H1 (cell line): ENCODE data around the gene TGFBRAP1. TPM values are rescaled to one million over a fixed set of nuclear protein-coding genes. Genes with fewer than 3 reads are reported as not detected.

Source experiments
- CTCF ChIA-PET: fragments of 300-600 bp; sonication (Branson Sonifier 250); formaldehyde crosslinking; loops from one replicate; lab custom pipeline; 2021; ENCODE audit not compliant: partially characterized antibody; lab: Charles Lee
- POLR2A ChIA-PET: fragments of 300-600 bp; sonication (Branson Sonifier 250); formaldehyde crosslinking; loops from one replicate; lab custom pipeline; 2021; ENCODE audit warnings: inconsistent platforms; ENCODE audit not compliant: partially characterized antibody; lab: Charles Lee
- DNase-seq, 2 experiments: peaks; one replicate each; pipeline versions ENCODE4 v3.0.0 to v3.0.0-alpha.2; 2010 to 2022; ENCODE audit warnings: low spot score in 2 of 2, low read depth in 1 of 2, mixed read lengths in 1 of 2
- FAIRE-seq: peaks from 2 replicates; lab custom pipeline; 2011; peaks lifted over from hg19 to GRCh38; lab: Jason Lieb, UNC
- H2AFZ ChIP-seq: 2 replicates; pipeline ENCODE4 v1.8.1; 2012; ENCODE audit warnings: low read length, inconsistent platforms
- H2AK5ac ChIP-seq: 2 replicates; pipeline ENCODE4 v1.6.1; 2013; ENCODE audit warnings: low read depth, low read length
- H2BK120ac ChIP-seq: replicated peaks from 2 replicates; pipeline ENCODE3; 2013; ENCODE audit warnings: low read depth, low read length, inconsistent platforms
- H2BK12ac ChIP-seq: 2 replicates; pipeline ENCODE4 v1.6.1; 2013; ENCODE audit warnings: low read depth, low read length
- H2BK15ac ChIP-seq: 2 replicates; pipeline ENCODE4 v1.6.1; 2013; ENCODE audit warnings: low read length
- H2BK20ac ChIP-seq: 2 replicates; pipeline ENCODE4 v1.6.1; 2013; ENCODE audit warnings: low read length
- H2BK5ac ChIP-seq: 2 replicates; pipeline ENCODE4 v1.6.1; 2013; ENCODE audit warnings: low read depth, low read length
- H3K14ac ChIP-seq: 2 replicates; pipeline ENCODE4 v1.6.1; 2013; ENCODE audit warnings: inconsistent platforms; ENCODE audit not compliant: insufficient read length
- H3K18ac ChIP-seq: 2 replicates; pipeline ENCODE4 v1.6.1; 2013; ENCODE audit warnings: low read length; ENCODE audit errors: extremely low read depth
- H3K23ac ChIP-seq: 2 replicates; pipeline ENCODE4 v1.6.1; 2013; ENCODE audit warnings: inconsistent platforms; ENCODE audit not compliant: insufficient read length
- H3K23me2 ChIP-seq: 2 replicates; pipeline ENCODE4 v1.6.1; 2013; ENCODE audit warnings: low read depth, low read length
- H3K27ac ChIP-seq: 2 replicates; pipeline ENCODE4 v1.6.1; 2011; ENCODE audit warnings: low read depth, low read length, inconsistent platforms
- H3K27me3 ChIP-seq, 4 experiments: replicated peaks in 1 of 4; 1 replicate in 1 of 4; 2 replicates in 3 of 4; pipeline versions ENCODE4 v1.6.1 to v1.8.1; 2011 to 2013; ENCODE audit warnings: low read length in 3 of 4, mild to moderate bottlenecking in 3 of 4, inconsistent platforms in 2 of 4, mixed read lengths in 2 of 4, moderate library complexity in 1 of 4; ENCODE audit not compliant: control insufficient read depth in 3 of 4, insufficient read depth in 3 of 4; ENCODE audit errors: extremely low read depth in 1 of 4
- H3K36me3 ChIP-seq, 4 experiments: 2 replicates each; pipeline versions ENCODE4 v1.6.1 to v1.8.1; 2011 to 2013; ENCODE audit warnings: mild to moderate bottlenecking in 4 of 4, low read length in 3 of 4, moderate library complexity in 2 of 4, control low read depth in 1 of 4, inconsistent platforms in 1 of 4; ENCODE audit not compliant: insufficient read depth in 4 of 4, control insufficient read depth in 2 of 4
- H3K4ac ChIP-seq: replicated peaks from 2 replicates; pipeline ENCODE3; 2013; ENCODE audit warnings: low read length, low read depth, mixed read lengths, inconsistent platforms; ENCODE audit not compliant: insufficient read length
- H3K4me1 ChIP-seq, 4 experiments: replicated peaks in 1 of 4; 1 replicate in 1 of 4; 2 replicates in 3 of 4; pipeline versions ENCODE4 v1.6.1 to v1.8.1; 2011 to 2013; ENCODE audit warnings: low read length in 3 of 4, inconsistent platforms in 2 of 4, mixed read lengths in 1 of 4; ENCODE audit not compliant: insufficient read depth in 4 of 4, control insufficient read depth in 3 of 4
- H3K4me2 ChIP-seq, 2 experiments: 2 replicates each; pipeline versions ENCODE4 v1.6.1 to v1.8.1; 2011 to 2013; ENCODE audit warnings: low read depth in 2 of 2, low read length in 2 of 2, control low read depth in 1 of 2, inconsistent platforms in 1 of 2, mild to moderate bottlenecking in 1 of 2; ENCODE audit not compliant: insufficient read depth in 1 of 2
- H3K4me3 ChIP-seq, 4 experiments: fragments of 200-600, 300-600 bp in 1 of 4; sonication (generic), shearing (Covaris generic), sonication (Bioruptor Twin) in 1 of 4; 2 replicates each; pipeline versions ENCODE4 v1.5.1 to v1.8.1; 2011 to 2016; ENCODE audit warnings: low read length in 4 of 4, low read depth in 3 of 4, control low read depth in 2 of 4, inconsistent platforms in 2 of 4, mild to moderate bottlenecking in 2 of 4, mixed read lengths in 1 of 4, moderate library complexity in 1 of 4; ENCODE audit not compliant: insufficient read depth in 2 of 4; ENCODE audit errors: extremely low read depth in 1 of 4
- H3K56ac ChIP-seq: replicated peaks from 2 replicates; pipeline ENCODE3; 2013; ENCODE audit warnings: low read depth, mild to moderate bottlenecking, mixed read lengths, low read length, inconsistent platforms; ENCODE audit not compliant: insufficient read length
- H3K79me1 ChIP-seq: 2 replicates; pipeline ENCODE4 v1.6.1; 2013; ENCODE audit warnings: low read depth, low read length, control low read depth
- H3K79me2 ChIP-seq, 2 experiments: 2 replicates each; pipeline versions ENCODE4 v1.6.1 to v1.8.1; 2012 to 2013; ENCODE audit warnings: low read length in 2 of 2, mild to moderate bottlenecking in 2 of 2, inconsistent platforms in 1 of 2; ENCODE audit not compliant: insufficient read depth in 2 of 2, control insufficient read depth in 1 of 2
- H3K9ac ChIP-seq, 4 experiments: replicated peaks in 1 of 4; 1 replicate in 1 of 4; 2 replicates in 3 of 4; pipeline versions ENCODE4 v1.6.1 to v1.8.1; 2011 to 2013; ENCODE audit warnings: low read depth in 3 of 4, low read length in 3 of 4, control low read depth in 2 of 4, mild to moderate bottlenecking in 2 of 4, moderate library complexity in 2 of 4, inconsistent platforms in 1 of 4; ENCODE audit errors: extremely low read depth in 1 of 4
- H3K9me3 ChIP-seq, 2 experiments: 2 replicates each; pipeline versions ENCODE4 v1.6.1 to v1.8.1; 2012 to 2013; ENCODE audit warnings: mild to moderate bottlenecking in 2 of 2, moderate library complexity in 2 of 2, control low read depth in 1 of 2, inconsistent platforms in 1 of 2, low read depth in 1 of 2, low read length in 1 of 2, mixed read lengths in 1 of 2; ENCODE audit not compliant: insufficient read depth in 2 of 2
- H4K20me1 ChIP-seq, 2 experiments: replicated peaks in 1 of 2; 2 replicates each; pipeline versions ENCODE3 to v1.8.1; 2011 to 2013; ENCODE audit warnings: inconsistent platforms in 2 of 2, low read length in 2 of 2, mild to moderate bottlenecking in 1 of 2; ENCODE audit not compliant: insufficient read depth in 2 of 2, control insufficient read depth in 1 of 2
- H4K5ac ChIP-seq: 2 replicates; pipeline ENCODE4 v1.6.1; 2013; ENCODE audit warnings: low read length, low read depth, mixed read lengths, inconsistent platforms; ENCODE audit not compliant: insufficient read length
- H4K8ac ChIP-seq: 2 replicates; pipeline ENCODE4 v1.8.0; 2013; ENCODE audit warnings: mild to moderate bottlenecking, moderate library complexity, low read length, inconsistent platforms; ENCODE audit not compliant: insufficient read depth; ENCODE audit errors: extremely low read depth
- H4K91ac ChIP-seq: replicated peaks from 2 replicates; pipeline ENCODE3; 2013; ENCODE audit warnings: low read length, mixed read lengths, inconsistent platforms; ENCODE audit not compliant: insufficient read length
- CHD2 ChIP-seq: IDR thresholded peaks from 2 replicates; pipeline ENCODE4 v1.6.1; 2012; ENCODE audit warnings: low read length, improper control_type of control experiment
- CREB1 ChIP-seq: IDR thresholded peaks from 2 replicates; pipeline ENCODE4 v1.6.1; 2012; ENCODE audit warnings: inconsistent platforms
- CTCF ChIP-seq, 3 experiments: IDR thresholded peaks; 1 replicate in 2 of 3; 2 replicates in 1 of 3; pipeline versions ENCODE4 v1.5.1 to v1.6.1; 2011; ENCODE audit warnings: low read length in 3 of 3, mild to moderate bottlenecking in 3 of 3, inconsistent platforms in 2 of 3, low read depth in 1 of 3, moderate library complexity in 1 of 3; ENCODE audit not compliant: insufficient read depth in 1 of 3; ENCODE audit errors: control extremely low read depth in 1 of 3
- JUND ChIP-seq: IDR thresholded peaks from 2 replicates; pipeline ENCODE4 v1.6.1; 2011; ENCODE audit warnings: mild to moderate bottlenecking, improper control_type of control experiment, low read length
- NRF1 ChIP-seq: IDR thresholded peaks from 2 replicates; pipeline ENCODE4 v1.6.1; 2011; ENCODE audit warnings: mild to moderate bottlenecking, low read depth, low read length, improper control_type of control experiment
- POLR2AphosphoS5 ChIP-seq: IDR thresholded peaks from 2 replicates; pipeline ENCODE4 v1.6.1; 2011; ENCODE audit warnings: low read depth, low read length
- RNF2 ChIP-seq: fragments of 200-900, 300-1000 bp; sonication (generic); IDR thresholded peaks from 2 replicates; pipeline ENCODE4 v1.7.1; 2016; ENCODE audit warnings: borderline replicate concordance, low read depth, mild to moderate bottlenecking, antibody characterized with exemption, low read length; ENCODE audit not compliant: poor library complexity, severe bottlenecking; ENCODE audit errors: missing control alignments
- SP4 ChIP-seq: IDR thresholded peaks from 2 replicates; pipeline ENCODE4 v1.6.1; 2012; ENCODE audit warnings: low read length, inconsistent platforms
- SRF ChIP-seq: IDR thresholded peaks from 2 replicates; pipeline ENCODE4 v1.6.1; 2011; ENCODE audit warnings: mild to moderate bottlenecking, low read depth, low read length, moderate library complexity
- WGBS, 2 experiments: shearing (Covaris generic) in 1 of 2; methylation state at CpG; one replicate each; pipeline versions ENCODE4 v1.1.6 to v1.1.7; 2013 to 2015; ENCODE audit warnings: low lambda C conversion rate in 2 of 2, mixed read lengths in 2 of 2, inconsistent platforms in 1 of 2, low coverage in 1 of 2, missing lambda C conversion rate in 1 of 2; ENCODE audit not compliant: insufficient replicate concordance in 2 of 2, insufficient coverage in 1 of 2, insufficient read length in 1 of 2; ENCODE audit errors: extremely low coverage in 1 of 2, missing lambda C conversion rate in 1 of 2; 5-methylcytosine and 5-hydroxymethylcytosine counted together
- polyA plus RNA-seq, 7 experiments: library from polyadenylated mRNA; depleted of rRNA in 3 of 7; stranded (reverse) in 5 of 7; unstranded in 2 of 7; fragments of >200 nt in 5 of 7; fragments of 200-250 nt in 2 of 7; gene quantifications; 1 replicate in 5 of 7; 2 replicates in 1 of 7; 4 replicates in 1 of 7; pipeline versions ENCODE4 v1.2.1 to v1.2.3, GENCODE V29; 2011 to 2013; ENCODE audit warnings: missing spikeins in 2 of 7, mixed read lengths in 2 of 7
- total RNA-seq: library from RNA; stranded (reverse); fragmentation: NEBNext Ultra II Directional; extraction: Animal tissue kit (Norgen Biotek cat#: 25700); gene quantifications from 2 replicates; pipeline ENCODE4 v1.2.1, GENCODE V29; 2021

Gene TGFBRAP1
- total and polyA plus RNA-seq, 2 of the 8 experiments (the other 6 are each of a cell fraction or from before 2014, with no cell fraction given), result 11.2 to 20.2 TPM

GRCh38 chr2:105357122-105357521, 27.6 kb upstream of the TGFBRAP1 start:
- ChIA-PET CTCF (interaction anchor here (0.9 to 1.9 kb wide), 4 partner anchors 12 to 165 kb away, joined by 3 to 7 read pairs (median 4); no protein-coding TSS in a partner anchor), POLR2A (interaction anchor here (1.2 to 2.6 kb wide), 2 partner anchors 11 to 20 kb away, joined by 3 to 11 read pairs; partner anchors contain the start of gene C2orf49)
- H3K36me3 ChIP-seq, result peaks cover 2 to 34% (median 17%) of the 10 kb centered on the region in 4 experiments; a peak in 7 of 8 replicates
- TF ChIP-seq CTCF (IDR thresholded peaks at IDR 0.05; ENCODE audit: control extremely low read depth in 1 of 3, insufficient read depth in 1 of 3, low read depth in 1 of 3, low read length in 3 of 3) (no peak), POLR2AphosphoS5 (no peak), CREB1 (no peak), JUND (no peak), SP4 (no peak), SRF (no peak), RNF2 (no peak), NRF1 (no peak), CHD2 (no peak)

More at GRCh38 chr2:105357122-105357521, 27.6 kb upstream of the TGFBRAP1 start:
- Histone ChIP-seq H2BK5ac (no peak overlapping the region), H3K18ac (no peak overlapping the region), H3K4me1 (no peaks in the 10 kb centered on the region), H2BK120ac (no peak overlapping the region), H3K9ac (no peak overlapping the region), H3K27ac (no peak overlapping the region), H3K27me3 (no peaks in the 10 kb centered on the region), H3K79me1 (no peaks in the 10 kb centered on the region), H3K79me2 (no peaks in the 10 kb centered on the region), H2AK5ac (no peak overlapping the region), H2BK15ac (no peak overlapping the region), H2AFZ (no peak overlapping the region), H3K56ac (no peak overlapping the region), H3K14ac (no peak overlapping the region), H3K23ac (no peak overlapping the region), H2BK20ac (no peak overlapping the region), H4K8ac (no peak overlapping the region), H3K4me2 (no peak overlapping the region), H3K4ac (no peak overlapping the region), H3K9me3 (no peaks in the 10 kb centered on the region), H4K91ac (no peak overlapping the region), H3K4me3 (no peak overlapping the region), H4K20me1 (peaks cover 0 to 2% of the 10 kb centered on the region in 2 experiments), H2BK12ac (no peak overlapping the region), H4K5ac (no peak overlapping the region), H3K23me2 (no peaks in the 10 kb centered on the region)
- WGBS, 2 experiments, result 100% methylated on average over 1 of the region's 1 CpG; no CpG with 5 or more reads in 1 of the 2 experiments
- no peak for DNase-seq
- no peak for FAIRE-seq
